Hepatic stellate cell (primary cell): ENCODE data around the gene ZBTB20.
A peak's percentile ranks its signal among the peaks of the same experiment; 100 is the strongest.

Experiments
- DNase-seq: peaks from one replicate; pipeline ENCODE4 v3.0.0; 2011; ENCODE audit warnings: low spot score

Gene ZBTB20

GRCh38 chr3:114904633-114905032 is 242.5 kb downstream of the ZBTB20 start:
- no peak for DNase-seq

GRCh38 chr3:114903213-114903612 is 243.9 kb downstream of the ZBTB20 start:
- no peak for DNase-seq

- DNase-seq = no peak
These were observed 244.4 kb downstream of the ZBTB20 start for GRCh38 chr3:114902691-114903101.

- no peak for DNase-seq
These were observed 246.2 kb downstream of the ZBTB20 start for GRCh38 chr3:114900908-114901307.

- no peak for DNase-seq
These were observed 247.7 kb downstream of the ZBTB20 start for GRCh38 chr3:114899186-114899931.

GRCh38 chr3:114896978-114897377 is 250.1 kb downstream of the ZBTB20 start:
- DNase-seq = no peak

GRCh38 chr3:114893361-114893760 is 253.7 kb downstream of the ZBTB20 start:
- DNase-seq = no peak

GRCh38 chr3:114892880-114893279 is 254.2 kb downstream of the ZBTB20 start:
- DNase-seq = no peak

- no peak for DNase-seq
These were observed 254.8 kb downstream of the ZBTB20 start for GRCh38 chr3:114892131-114892879.

GRCh38 chr3:114887806-114888205 is 259.3 kb downstream of the ZBTB20 start:
- DNase-seq = no peak

GRCh38 chr3:114886905-114887304 is 260.2 kb downstream of the ZBTB20 start:
- no peak for DNase-seq

GRCh38 chr3:114884213-114884923 is 262.7 kb downstream of the ZBTB20 start:
- no peak for DNase-seq

GRCh38 chr3:114880078-114880477 is 267.0 kb downstream of the ZBTB20 start:
- DNase-seq = no peak

- DNase-seq = peak; percentile 8
These were observed 267.7 kb downstream of the ZBTB20 start for GRCh38 chr3:114879059-114880031.

- peak; percentile 6 for DNase-seq
These were observed 268.8 kb downstream of the ZBTB20 start for GRCh38 chr3:114878114-114878839.

- DNase-seq = no peak
These were observed 269.5 kb downstream of the ZBTB20 start for GRCh38 chr3:114877378-114878113.

GRCh38 chr3:114874522-114874971 is 272.5 kb downstream of the ZBTB20 start:
- no peak for DNase-seq

GRCh38 chr3:114873591-114873990 is 273.5 kb downstream of the ZBTB20 start:
- DNase-seq = no peak

- no peak for DNase-seq
These were observed 274.5 kb downstream of the ZBTB20 start for GRCh38 chr3:114872588-114872987.

- no peak for DNase-seq
These were observed 275.0 kb downstream of the ZBTB20 start for GRCh38 chr3:114872050-114872449.
